ENCODE results near the gene SNX21. TPM values are rescaled to one million over a fixed set of nuclear protein-coding genes. Genes with fewer than 3 reads are reported as not detected.

SNX21 gene
- total and polyA plus RNA-seq, 12 donors, result 35.1 to 183 (median 73.8) TPM

- peaks cover 0 to 23% of the 10 kb centered on the region in 2 donors for H3K36me3 ChIP-seq (replicated peaks in 1 of 2)
- no peaks in the 10 kb centered on the region for H3K27me3 ChIP-seq
- TF ChIP-seq POLR2A (IDR thresholded peaks at IDR 0.05), result no peak
- TF ChIP-seq CTCF (IDR thresholded peaks at IDR 0.05), result no peak
- H3K9me3 ChIP-seq (replicated peaks in 1 of 3), result no peaks in the 10 kb centered on the region
- intact Hi-C loops (cut with DNase I), result no loop called here
- no peak overlapping the region for H3K27ac ChIP-seq
- DNase-seq, result no peak
- peaks cover 8 to 11% of the 10 kb centered on the region in 2 donors for H3K4me1 ChIP-seq (replicated peaks in 1 of 2)
- no peak overlapping the region for H3K4me3 ChIP-seq
- WGBS, 4 donors, result 77 to 95% (median 92%) methylated on average over 3 of the region's 3 CpGs
Observed at GRCh38 chr20:45814314-45814713, 19.3 kb upstream of the SNX21 start.

- Histone ChIP-seq H3K36me3 (replicated peaks in 1 of 2) (no peaks in the 10 kb centered on the region), H3K4me1 (replicated peaks in 1 of 2) (peaks cover 5 to 7% of the 10 kb centered on the region in 2 donors), H3K9me3 (replicated peaks in 1 of 3) (no peaks in the 10 kb centered on the region), H3K4me3 (no peak overlapping the region), H3K27me3 (no peaks in the 10 kb centered on the region), H3K27ac (no peak overlapping the region)
- 93 to 97% (median 94%) methylated on average over 3 of the region's 3 CpGs for WGBS, 4 donors
- intact Hi-C loops (cut with DNase I), result no loop called here
- TF ChIP-seq CTCF (IDR thresholded peaks at IDR 0.05) (no peak), POLR2A (IDR thresholded peaks at IDR 0.05) (no peak)
- DNase-seq, result no peak
Observed at GRCh38 chr20:45816951-45817350, 16.6 kb upstream of the SNX21 start.

- intact Hi-C loops (cut with DNase I), result no loop called here
Observed at GRCh38 chr20:45817376-45818194, 16.0 kb upstream of the SNX21 start.

GRCh38 chr20:45818239-45818638, 15.4 kb upstream of the SNX21 start:
- Histone ChIP-seq H3K27me3 (no peaks in the 10 kb centered on the region), H3K9me3 (replicated peaks in 1 of 3) (no peaks in the 10 kb centered on the region), H3K4me1 (replicated peaks in 1 of 2) (peaks cover 2 to 8% of the 10 kb centered on the region in 2 donors), H3K4me3 (no peak overlapping the region), H3K27ac (no peak overlapping the region), H3K36me3 (replicated peaks in 1 of 2) (no peaks in the 10 kb centered on the region)
- intact Hi-C loops (cut with DNase I), result no loop called here
- WGBS, 4 donors, result 55 to 74% (median 61%) methylated on average over 3 of the region's 3 CpGs
- DNase-seq, result no peak
- TF ChIP-seq POLR2A (IDR thresholded peaks at IDR 0.05) (no peak), CTCF (IDR thresholded peaks at IDR 0.05) (no peak)

More at GRCh38 chr20:45817376-45818194, 16.0 kb upstream of the SNX21 start:
- TF ChIP-seq CTCF (IDR thresholded peaks at IDR 0.05), result no peak
- no peak for TF ChIP-seq POLR2A (IDR thresholded peaks at IDR 0.05)
- H3K4me3 ChIP-seq, result no peak overlapping the region
- 66 to 88% (median 74%) methylated on average over 5 to 9 of the region's 9 CpGs for WGBS, 4 donors
- no peaks in the 10 kb centered on the region for H3K27me3 ChIP-seq
- H3K9me3 ChIP-seq (replicated peaks in 1 of 3), result no peaks in the 10 kb centered on the region
- DNase-seq, result no peak
- H3K27ac ChIP-seq, result peak overlapping the region in 1 of 5 donors; percentile 1
- H3K36me3 ChIP-seq (replicated peaks in 1 of 2), result no peaks in the 10 kb centered on the region
- peaks cover 3 to 5% of the 10 kb centered on the region in 2 donors for H3K4me1 ChIP-seq (replicated peaks in 1 of 2)
